Right atrium auricular region (tissue), 2 donors: ENCODE data around the gene RPP38. TPM values are rescaled to one million over a fixed set of nuclear protein-coding genes. Genes with fewer than 3 reads are reported as not detected.

Experiments
- DNase-seq: peaks from one replicate; pipeline ENCODE4 v3.0.0-alpha.2; 2019; ENCODE audit warnings: low spot score
- H3K27ac ChIP-seq, 2 donors: fragments of 200-600 bp; sonication (generic); 1 replicate in 1 of 2; 2 replicates in 1 of 2; pipeline ENCODE4 v1.5.1; 2016 to 2019
- H3K27me3 ChIP-seq, 2 donors: fragments of 200-600 bp; sonication (generic); one replicate each; pipeline versions ENCODE4 v1.5.1 to v1.6.0; 2017 to 2019
- H3K36me3 ChIP-seq: fragments of 200-600 bp; sonication (generic); one replicate; pipeline ENCODE4 v1.5.1; 2016
- H3K4me1 ChIP-seq, 2 donors: fragments of 200-600 bp; sonication (generic); one replicate each; pipeline versions ENCODE4 v1.5.1 to v1.6.0; 2017 to 2019
- H3K4me3 ChIP-seq, 2 donors: fragments of 200-600 bp; sonication (generic); 1 replicate in 1 of 2; 2 replicates in 1 of 2; pipeline ENCODE4 v1.5.1; 2017 to 2019; ENCODE audit warnings: mild to moderate bottlenecking in 1 of 2, moderate library complexity in 1 of 2
- H3K9me3 ChIP-seq, 2 donors: fragments of 200-600 bp; sonication (generic); one replicate each; pipeline ENCODE4 v1.5.1; 2019
- total RNA-seq, 2 donors: library from RNA; depleted of rRNA; stranded (reverse); fragments of >200 nt; gene quantifications; one replicate each; pipeline ENCODE4 v1.1.0, GENCODE V29; 2016
- TF ChIP-seq, protein P1 (sequence below), 2 donors: fragments of 200-600 bp; sonication (generic); IDR thresholded peaks; one replicate each; pipeline ENCODE4 v1.5.1; 2019; ENCODE audit warnings: antibody characterized with exemption in 2 of 2

The RPP38 gene
- total RNA-seq, 2 donors from 2014 or later: 11.5 to 12.3 TPM

DNA sequence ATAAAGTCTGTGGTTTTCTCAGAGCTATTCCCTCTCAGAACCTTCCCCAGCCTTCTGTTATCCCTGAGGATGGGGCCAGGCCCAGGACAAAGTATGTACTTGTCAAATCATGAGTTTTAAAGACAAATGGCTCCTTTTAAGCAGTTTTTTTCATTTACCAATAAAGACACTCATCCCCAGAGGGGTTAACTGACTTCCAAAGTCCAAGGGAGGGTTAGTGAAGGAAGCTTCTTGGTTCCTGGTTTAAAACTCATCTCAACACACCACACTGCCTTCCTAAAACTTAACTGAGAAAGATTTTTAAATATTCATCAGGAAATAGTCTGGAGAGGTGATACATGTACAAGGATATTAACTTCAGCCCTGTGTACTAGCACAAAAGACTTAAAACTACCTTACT is 55.4 kb downstream of the RPP38 start:
- DNase-seq: no peak
- Histone ChIP-seq H3K4me3 (no peak overlapping the region), H3K4me1 (no peaks in the 10 kb centered on the region), H3K27me3 (no peaks in the 10 kb centered on the region), H3K9me3 (no peaks in the 10 kb centered on the region), H3K36me3 (no peaks in the 10 kb centered on the region), H3K27ac (no peak overlapping the region)
- TF ChIP-seq, protein P1, sequence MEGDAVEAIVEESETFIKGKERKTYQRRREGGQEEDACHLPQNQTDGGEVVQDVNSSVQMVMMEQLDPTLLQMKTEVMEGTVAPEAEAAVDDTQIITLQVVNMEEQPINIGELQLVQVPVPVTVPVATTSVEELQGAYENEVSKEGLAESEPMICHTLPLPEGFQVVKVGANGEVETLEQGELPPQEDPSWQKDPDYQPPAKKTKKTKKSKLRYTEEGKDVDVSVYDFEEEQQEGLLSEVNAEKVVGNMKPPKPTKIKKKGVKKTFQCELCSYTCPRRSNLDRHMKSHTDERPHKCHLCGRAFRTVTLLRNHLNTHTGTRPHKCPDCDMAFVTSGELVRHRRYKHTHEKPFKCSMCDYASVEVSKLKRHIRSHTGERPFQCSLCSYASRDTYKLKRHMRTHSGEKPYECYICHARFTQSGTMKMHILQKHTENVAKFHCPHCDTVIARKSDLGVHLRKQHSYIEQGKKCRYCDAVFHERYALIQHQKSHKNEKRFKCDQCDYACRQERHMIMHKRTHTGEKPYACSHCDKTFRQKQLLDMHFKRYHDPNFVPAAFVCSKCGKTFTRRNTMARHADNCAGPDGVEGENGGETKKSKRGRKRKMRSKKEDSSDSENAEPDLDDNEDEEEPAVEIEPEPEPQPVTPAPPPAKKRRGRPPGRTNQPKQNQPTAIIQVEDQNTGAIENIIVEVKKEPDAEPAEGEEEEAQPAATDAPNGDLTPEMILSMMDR (IDR thresholded peaks at IDR 0.05): no peak

Other genes starting within 250 kb of the RPP38 start
- 1 to 10 TPM; 1.9 to 3.0 TPM for gene SUV39H2, start 218.5 kb upstream of the RPP38 start, total RNA-seq
- gene DCLRE1C, start 143.3 kb upstream of the RPP38 start, total RNA-seq: 1 to 10 TPM; 2.9 to 4.1 TPM
- gene MEIG1, start 138.0 kb upstream of the RPP38 start, total RNA-seq: not detected
- under 1 TPM in 1 of 2 donors, not detected in 1; 0.24 TPM for gene OLAH, start 53.4 kb upstream of the RPP38 start, total RNA-seq
- gene ACBD7, start 8.6 kb upstream of the RPP38 start, total RNA-seq: not detected
- gene NMT2, start 71.3 kb downstream of the RPP38 start, total RNA-seq: 10 to 100 TPM in 1 of 2 donors, 1 to 10 TPM in 1; 9.7 to 10.5 TPM